Measurements from ENCODE around the gene ZBTB7C. TPM values are rescaled to one million over a fixed set of nuclear protein-coding genes. Genes with fewer than 3 reads are reported as not detected.

ZBTB7C gene
- total and polyA plus RNA-seq, 9 of the 15 experiments (the other 6 are each of a cell fraction or from before 2014, with no cell fraction given): not detected

DNA sequence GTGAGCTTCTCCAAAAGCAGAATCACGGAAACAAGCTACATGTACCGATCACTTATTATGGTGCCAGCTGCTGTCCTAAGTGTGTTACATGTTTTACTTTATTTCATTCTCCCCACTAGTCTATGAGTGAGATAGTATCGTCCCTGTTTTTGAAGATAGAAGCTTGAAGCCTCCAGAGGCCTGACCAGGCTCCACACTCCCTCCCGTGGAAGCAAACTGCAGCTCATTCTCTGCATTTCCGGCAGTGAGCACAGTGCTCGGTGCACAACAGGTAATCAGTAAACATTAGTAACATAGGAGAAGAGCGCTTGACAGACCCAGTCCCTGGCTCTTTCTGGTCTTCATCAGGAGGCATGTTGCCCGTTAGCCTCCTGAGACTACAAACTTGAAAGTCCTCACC is 72.9 kb downstream of the ZBTB7C start (continued):
- TF ChIP-seq, protein P1, sequence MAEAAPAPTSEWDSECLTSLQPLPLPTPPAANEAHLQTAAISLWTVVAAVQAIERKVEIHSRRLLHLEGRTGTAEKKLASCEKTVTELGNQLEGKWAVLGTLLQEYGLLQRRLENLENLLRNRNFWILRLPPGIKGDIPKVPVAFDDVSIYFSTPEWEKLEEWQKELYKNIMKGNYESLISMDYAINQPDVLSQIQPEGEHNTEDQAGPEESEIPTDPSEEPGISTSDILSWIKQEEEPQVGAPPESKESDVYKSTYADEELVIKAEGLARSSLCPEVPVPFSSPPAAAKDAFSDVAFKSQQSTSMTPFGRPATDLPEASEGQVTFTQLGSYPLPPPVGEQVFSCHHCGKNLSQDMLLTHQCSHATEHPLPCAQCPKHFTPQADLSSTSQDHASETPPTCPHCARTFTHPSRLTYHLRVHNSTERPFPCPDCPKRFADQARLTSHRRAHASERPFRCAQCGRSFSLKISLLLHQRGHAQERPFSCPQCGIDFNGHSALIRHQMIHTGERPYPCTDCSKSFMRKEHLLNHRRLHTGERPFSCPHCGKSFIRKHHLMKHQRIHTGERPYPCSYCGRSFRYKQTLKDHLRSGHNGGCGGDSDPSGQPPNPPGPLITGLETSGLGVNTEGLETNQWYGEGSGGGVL (CRISPR knock-in tag; IDR thresholded peaks at IDR 0.05): no peak
- TF ChIP-seq RFX1 (IDR thresholded peaks at IDR 0.05) (no peak), KDM1A (IDR thresholded peaks at IDR 0.05) (no peak), ZNF197 (CRISPR knock-in tag; IDR thresholded peaks at IDR 0.05; ENCODE audit: low read depth) (no peak), PYGO2 (tag; IDR thresholded peaks at IDR 0.05) (no peak)
- TF ChIP-seq, protein P2, sequence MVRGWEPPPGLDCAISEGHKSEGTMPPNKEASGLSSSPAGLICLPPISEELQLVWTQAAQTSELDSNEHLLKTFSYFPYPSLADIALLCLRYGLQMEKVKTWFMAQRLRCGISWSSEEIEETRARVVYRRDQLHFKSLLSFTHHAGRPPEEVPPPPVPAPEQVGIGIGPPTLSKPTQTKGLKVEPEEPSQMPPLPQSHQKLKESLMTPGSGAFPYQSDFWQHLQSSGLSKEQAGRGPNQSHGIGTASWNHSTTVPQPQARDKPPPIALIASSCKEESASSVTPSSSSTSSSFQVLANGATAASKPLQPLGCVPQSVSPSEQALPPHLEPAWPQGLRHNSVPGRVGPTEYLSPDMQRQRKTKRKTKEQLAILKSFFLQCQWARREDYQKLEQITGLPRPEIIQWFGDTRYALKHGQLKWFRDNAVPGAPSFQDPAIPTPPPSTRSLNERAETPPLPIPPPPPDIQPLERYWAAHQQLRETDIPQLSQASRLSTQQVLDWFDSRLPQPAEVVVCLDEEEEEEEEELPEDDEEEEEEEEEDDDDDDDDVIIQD (CRISPR knock-in tag; IDR thresholded peaks at IDR 0.05): no peak

DNA sequence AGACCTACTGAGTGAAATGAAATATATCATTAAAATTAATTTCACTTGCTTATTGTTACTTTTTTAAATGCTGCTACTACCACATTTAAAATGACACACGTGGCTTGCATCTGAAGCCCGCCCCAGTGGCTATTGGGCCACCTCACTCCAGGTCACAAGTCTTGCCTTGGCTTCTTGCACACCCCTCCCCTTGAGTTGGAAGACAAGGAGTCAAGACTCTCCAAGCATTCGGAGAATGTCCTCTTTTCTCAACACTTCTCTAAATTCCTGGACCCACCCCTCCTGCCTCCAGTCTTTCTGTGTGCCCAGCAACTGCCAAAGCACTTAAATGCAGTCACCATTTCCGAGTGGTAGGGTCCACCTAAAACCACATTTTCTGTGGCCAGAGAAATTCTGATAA is 73.4 kb downstream of the ZBTB7C start:
- POLR2A ChIA-PET: no interaction called here
- no peak for ATAC-seq
- BruUV-seq (replicated peaks): no TSS peak
- Histone ChIP-seq H3K9me1 (ENCODE audit: control insufficient read depth, insufficient read depth, low read length) (no peaks in the 10 kb centered on the region), H3K4me3 (no peak overlapping the region), H3K27ac (ENCODE audit: extremely low read depth, low read depth, low read length) (no peak overlapping the region), H3K4me1 (replicated peaks in 1 of 2; ENCODE audit: control insufficient read depth in 2 of 2, insufficient read depth in 2 of 2, low read length in 2 of 2) (no peaks in the 10 kb centered on the region; a peak in 1 of 5 replicates), H3K9ac (ENCODE audit: insufficient read depth in 1 of 2, low read depth in 2 of 2, low read length in 2 of 2) (no peak overlapping the region), H3K36me3 (ENCODE audit: control insufficient read depth, insufficient read depth, low read length) (no peaks in the 10 kb centered on the region), H3K27me3 (ENCODE audit: control insufficient read depth in 2 of 2, insufficient read depth in 2 of 2, low read length in 2 of 2) (peaks cover 0 to 2% of the 10 kb centered on the region in 2 experiments; a peak in 1 of 5 replicates), H2AFZ (ENCODE audit: low read depth, low read length) (no peak overlapping the region), H4K20me1 (replicated peaks; ENCODE audit: control insufficient read depth, insufficient read depth, low read length) (no peaks in the 10 kb centered on the region), H3K9me3 (replicated peaks; ENCODE audit: control insufficient read depth, insufficient read depth, low read depth, low read length) (no peaks in the 10 kb centered on the region), H3K79me2 (ENCODE audit: control insufficient read depth, insufficient read depth, low read length) (no peaks in the 10 kb centered on the region), H3K4me2 (ENCODE audit: insufficient read depth, low read length) (no peak overlapping the region)
- DNase-seq (ENCODE audit: extremely low read depth in 1 of 4, low spot score in 3 of 4): no peak
- intact Hi-C loops (cut with micrococcal nuclease) (no loop called here), in situ Hi-C loops (cut with MboI) (no loop called here)
- CTCF ChIA-PET (ENCODE audit: low intra/inter-chr PET ratio): no interaction called here
- 7% methylated on average over 4 of the region's 4 CpGs for WGBS (ENCODE audit: insufficient coverage, low coverage, missing lambda C conversion rate)
- no peak for FAIRE-seq
- TF ChIP-seq, protein P3, sequence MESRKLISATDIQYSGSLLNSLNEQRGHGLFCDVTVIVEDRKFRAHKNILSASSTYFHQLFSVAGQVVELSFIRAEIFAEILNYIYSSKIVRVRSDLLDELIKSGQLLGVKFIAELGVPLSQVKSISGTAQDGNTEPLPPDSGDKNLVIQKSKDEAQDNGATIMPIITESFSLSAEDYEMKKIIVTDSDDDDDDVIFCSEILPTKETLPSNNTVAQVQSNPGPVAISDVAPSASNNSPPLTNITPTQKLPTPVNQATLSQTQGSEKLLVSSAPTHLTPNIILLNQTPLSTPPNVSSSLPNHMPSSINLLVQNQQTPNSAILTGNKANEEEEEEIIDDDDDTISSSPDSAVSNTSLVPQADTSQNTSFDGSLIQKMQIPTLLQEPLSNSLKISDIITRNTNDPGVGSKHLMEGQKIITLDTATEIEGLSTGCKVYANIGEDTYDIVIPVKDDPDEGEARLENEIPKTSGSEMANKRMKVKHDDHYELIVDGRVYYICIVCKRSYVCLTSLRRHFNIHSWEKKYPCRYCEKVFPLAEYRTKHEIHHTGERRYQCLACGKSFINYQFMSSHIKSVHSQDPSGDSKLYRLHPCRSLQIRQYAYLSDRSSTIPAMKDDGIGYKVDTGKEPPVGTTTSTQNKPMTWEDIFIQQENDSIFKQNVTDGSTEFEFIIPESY (CRISPR knock-in tag; IDR thresholded peaks at IDR 0.05): no peak
- no peak for TF ChIP-seq YY1 (IDR thresholded peaks at IDR 0.05; ENCODE audit: borderline replicate concordance in 1 of 3, control insufficient read depth in 1 of 3, extremely low read depth in 1 of 3, insufficient read depth in 3 of 3, insufficient read length in 1 of 3, insufficient replicate concordance in 2 of 3, low read depth in 1 of 3, low read length in 2 of 3)
- no peak for TF ChIP-seq ZFP36 (IDR thresholded peaks at IDR 0.05; ENCODE audit: low read depth, low read length, partially characterized antibody)
- TF ChIP-seq, protein P4, sequence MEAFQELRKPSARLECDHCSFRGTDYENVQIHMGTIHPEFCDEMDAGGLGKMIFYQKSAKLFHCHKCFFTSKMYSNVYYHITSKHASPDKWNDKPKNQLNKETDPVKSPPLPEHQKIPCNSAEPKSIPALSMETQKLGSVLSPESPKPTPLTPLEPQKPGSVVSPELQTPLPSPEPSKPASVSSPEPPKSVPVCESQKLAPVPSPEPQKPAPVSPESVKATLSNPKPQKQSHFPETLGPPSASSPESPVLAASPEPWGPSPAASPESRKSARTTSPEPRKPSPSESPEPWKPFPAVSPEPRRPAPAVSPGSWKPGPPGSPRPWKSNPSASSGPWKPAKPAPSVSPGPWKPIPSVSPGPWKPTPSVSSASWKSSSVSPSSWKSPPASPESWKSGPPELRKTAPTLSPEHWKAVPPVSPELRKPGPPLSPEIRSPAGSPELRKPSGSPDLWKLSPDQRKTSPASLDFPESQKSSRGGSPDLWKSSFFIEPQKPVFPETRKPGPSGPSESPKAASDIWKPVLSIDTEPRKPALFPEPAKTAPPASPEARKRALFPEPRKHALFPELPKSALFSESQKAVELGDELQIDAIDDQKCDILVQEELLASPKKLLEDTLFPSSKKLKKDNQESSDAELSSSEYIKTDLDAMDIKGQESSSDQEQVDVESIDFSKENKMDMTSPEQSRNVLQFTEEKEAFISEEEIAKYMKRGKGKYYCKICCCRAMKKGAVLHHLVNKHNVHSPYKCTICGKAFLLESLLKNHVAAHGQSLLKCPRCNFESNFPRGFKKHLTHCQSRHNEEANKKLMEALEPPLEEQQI (IDR thresholded peaks at IDR 0.05): no peak

All from K562 (cell line).